Measurements from ENCODE around the gene EXOC6.

EXOC6 gene, protein sequence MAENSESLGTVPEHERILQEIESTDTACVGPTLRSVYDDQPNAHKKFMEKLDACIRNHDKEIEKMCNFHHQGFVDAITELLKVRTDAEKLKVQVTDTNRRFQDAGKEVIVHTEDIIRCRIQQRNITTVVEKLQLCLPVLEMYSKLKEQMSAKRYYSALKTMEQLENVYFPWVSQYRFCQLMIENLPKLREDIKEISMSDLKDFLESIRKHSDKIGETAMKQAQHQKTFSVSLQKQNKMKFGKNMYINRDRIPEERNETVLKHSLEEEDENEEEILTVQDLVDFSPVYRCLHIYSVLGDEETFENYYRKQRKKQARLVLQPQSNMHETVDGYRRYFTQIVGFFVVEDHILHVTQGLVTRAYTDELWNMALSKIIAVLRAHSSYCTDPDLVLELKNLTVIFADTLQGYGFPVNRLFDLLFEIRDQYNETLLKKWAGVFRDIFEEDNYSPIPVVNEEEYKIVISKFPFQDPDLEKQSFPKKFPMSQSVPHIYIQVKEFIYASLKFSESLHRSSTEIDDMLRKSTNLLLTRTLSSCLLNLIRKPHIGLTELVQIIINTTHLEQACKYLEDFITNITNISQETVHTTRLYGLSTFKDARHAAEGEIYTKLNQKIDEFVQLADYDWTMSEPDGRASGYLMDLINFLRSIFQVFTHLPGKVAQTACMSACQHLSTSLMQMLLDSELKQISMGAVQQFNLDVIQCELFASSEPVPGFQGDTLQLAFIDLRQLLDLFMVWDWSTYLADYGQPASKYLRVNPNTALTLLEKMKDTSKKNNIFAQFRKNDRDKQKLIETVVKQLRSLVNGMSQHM

DNA sequence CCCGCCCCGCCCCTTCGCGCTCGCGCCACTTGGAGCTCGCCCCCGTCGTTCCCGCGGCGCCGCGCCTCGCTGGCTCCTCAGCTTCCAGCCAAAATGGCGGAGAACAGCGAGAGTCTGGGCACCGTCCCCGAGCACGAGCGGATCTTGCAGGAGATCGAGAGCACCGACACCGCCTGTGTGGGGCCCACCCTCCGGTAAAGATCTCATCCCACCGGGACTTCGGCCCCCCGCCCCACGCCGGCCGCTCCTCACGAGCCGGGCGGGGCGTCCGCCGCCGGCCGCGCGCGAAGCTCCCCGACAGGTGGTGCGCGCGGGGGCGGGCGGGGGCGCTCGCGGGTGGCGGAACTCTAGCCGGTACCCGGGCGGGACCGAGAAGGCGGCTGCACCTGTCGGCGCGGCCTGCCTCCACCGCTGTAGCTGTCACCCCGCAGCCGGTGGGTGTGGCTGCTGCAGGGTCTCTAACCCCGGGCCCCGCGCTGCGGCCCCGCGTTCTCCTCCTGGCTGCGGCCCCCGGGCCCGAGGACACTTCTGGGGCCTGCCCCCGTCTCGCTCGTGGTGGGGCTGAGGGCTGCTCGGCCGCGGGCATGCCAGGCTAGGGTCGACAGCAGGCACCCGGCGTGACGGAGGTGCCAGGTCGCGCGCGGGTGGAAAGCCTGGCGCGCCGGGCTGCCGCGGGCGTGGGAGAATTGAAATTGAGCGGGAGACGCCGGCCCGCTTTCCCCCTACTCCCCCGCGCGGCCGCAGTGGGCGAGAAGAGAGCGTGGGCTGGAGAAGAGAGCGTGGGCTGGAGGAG, at the start of gene EXOC6:
Gene EXOC6 (plus strand): TSS at position 80 of the 793 bp plus-strand sequence. CDS start 14 bp downstream, at position 94.
- TF ChIP-seq, protein P1, sequence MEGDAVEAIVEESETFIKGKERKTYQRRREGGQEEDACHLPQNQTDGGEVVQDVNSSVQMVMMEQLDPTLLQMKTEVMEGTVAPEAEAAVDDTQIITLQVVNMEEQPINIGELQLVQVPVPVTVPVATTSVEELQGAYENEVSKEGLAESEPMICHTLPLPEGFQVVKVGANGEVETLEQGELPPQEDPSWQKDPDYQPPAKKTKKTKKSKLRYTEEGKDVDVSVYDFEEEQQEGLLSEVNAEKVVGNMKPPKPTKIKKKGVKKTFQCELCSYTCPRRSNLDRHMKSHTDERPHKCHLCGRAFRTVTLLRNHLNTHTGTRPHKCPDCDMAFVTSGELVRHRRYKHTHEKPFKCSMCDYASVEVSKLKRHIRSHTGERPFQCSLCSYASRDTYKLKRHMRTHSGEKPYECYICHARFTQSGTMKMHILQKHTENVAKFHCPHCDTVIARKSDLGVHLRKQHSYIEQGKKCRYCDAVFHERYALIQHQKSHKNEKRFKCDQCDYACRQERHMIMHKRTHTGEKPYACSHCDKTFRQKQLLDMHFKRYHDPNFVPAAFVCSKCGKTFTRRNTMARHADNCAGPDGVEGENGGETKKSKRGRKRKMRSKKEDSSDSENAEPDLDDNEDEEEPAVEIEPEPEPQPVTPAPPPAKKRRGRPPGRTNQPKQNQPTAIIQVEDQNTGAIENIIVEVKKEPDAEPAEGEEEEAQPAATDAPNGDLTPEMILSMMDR (conservative IDR thresholded peaks at IDR 0.05; ENCODE audit: low read depth): peak; percentile 20; the same call in 1 of the 2 replicates
- ChIA-PET CTCF (interaction anchor here (0.6 to 1.2 kb wide), 3 partner anchors 8 to 312 kb away, joined by 3 read pairs; no protein-coding TSS in a partner anchor), POLR2A (ENCODE audit: low non-redundant PET) (interaction anchor here (0.5 to 1.2 kb wide), 2 partner anchors 14 to 1787 kb away, joined by 3 to 4 read pairs; no protein-coding TSS in a partner anchor)
- peak within 1 kb of the TSS; percentile 55 for H3K27ac ChIP-seq
- DNase-seq (ENCODE audit: low spot score): peak; percentile 85

DNA sequence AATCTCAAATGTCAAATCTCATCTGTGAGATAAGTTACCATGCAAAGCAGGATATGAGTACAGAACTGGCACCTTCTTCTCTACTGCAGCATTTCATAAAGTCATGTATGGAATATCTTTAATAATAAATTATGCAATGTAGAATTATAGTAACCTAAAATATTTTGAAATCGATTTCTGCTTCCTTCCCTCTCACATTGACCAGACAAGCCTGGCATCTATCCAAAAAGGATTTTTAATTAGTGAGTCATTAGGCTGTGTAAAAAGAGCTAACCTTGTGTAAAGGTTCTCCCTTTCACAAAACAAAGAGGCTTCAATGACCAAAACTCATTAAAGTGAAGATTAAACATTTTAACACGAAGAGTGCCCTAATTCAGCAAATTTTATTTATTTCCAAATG, 48.8 kb upstream of the EXOC6 start:
- TF ChIP-seq, protein P1 (conservative IDR thresholded peaks at IDR 0.05; ENCODE audit: low read depth): no peak
- POLR2A ChIA-PET (ENCODE audit: low non-redundant PET): no interaction called here
- CTCF ChIA-PET: no interaction called here
- DNase-seq (ENCODE audit: low spot score): no peak
- H3K27ac ChIP-seq: no peak overlapping the region

DNA sequence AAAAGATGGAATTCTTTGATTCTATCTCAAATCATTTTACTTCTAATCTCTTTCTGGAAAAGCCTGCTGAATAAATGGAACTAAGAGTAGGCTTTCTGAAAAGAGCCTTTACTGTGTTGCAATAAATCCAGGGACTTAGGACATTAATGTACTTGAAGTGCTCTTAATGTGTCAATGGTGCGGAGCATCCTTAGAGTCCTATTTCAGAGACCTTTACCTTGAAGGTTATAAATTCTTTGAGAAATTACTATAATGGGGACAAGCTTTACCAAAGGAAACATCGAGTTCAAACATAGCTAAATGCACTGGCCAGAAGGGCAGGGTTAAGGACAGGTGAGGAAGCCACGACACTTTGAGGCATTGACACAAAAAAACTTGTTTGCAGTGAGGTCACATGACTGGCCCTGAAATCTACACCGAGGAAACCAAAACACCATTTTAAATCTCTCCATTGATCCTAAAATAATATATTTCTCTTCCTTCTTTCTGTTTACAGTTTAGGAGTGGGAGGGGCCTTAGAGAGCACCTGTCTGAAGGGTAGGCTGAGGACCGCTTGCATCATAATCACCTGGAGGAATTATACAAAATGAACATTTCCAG, 48.1 kb upstream of the EXOC6 start:
- ChIA-PET CTCF (no interaction called here), POLR2A (ENCODE audit: low non-redundant PET) (no interaction called here)
- DNase-seq (ENCODE audit: low spot score): no peak
- H3K27ac ChIP-seq: no peak overlapping the region
- TF ChIP-seq, protein P1 (conservative IDR thresholded peaks at IDR 0.05; ENCODE audit: low read depth): no peak

DNA sequence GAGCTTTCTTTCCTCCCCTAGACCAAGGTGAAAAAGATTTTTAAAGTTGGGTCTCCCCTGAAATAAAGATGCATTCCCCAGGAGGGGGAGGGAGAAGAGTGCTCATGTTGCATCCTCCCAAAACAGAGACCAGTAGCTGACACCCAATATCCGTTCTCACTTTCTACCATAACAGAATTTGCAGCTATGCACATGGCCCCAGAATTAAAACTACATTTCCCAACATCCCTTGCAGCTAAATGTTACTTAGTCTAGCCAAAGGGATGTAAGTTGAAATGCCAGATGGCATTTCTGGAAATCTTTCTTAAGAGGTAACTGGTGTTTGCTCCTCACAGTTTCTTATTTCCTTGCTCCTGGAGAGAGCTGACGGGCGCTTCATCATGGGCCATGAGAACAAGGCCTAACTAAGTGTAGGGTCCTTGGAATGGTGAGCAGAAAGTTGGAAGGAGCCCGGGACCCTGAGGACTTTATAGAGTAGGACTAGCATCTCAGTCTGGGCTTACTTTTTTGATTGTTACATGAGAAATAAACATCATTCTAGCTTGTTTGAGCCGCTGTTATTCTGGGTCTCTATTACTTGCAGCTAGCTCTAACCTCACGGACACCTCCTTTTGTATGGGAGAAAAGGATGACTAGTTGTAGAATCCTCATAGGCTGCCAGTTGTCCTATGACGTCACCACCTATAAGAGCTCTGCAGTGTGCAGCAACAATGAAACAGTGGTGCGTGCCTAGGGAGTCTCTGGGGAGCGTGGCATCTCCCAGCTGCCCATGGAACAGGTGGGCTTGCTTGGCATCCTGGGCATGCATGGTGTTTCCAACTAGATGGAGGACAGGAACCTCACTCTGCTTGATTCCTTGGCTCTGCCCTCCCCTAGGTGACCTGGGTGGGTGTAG, 46.1 kb upstream of the EXOC6 start:
- TF ChIP-seq, protein P1 (conservative IDR thresholded peaks at IDR 0.05; ENCODE audit: low read depth): no peak
- ChIA-PET CTCF (interaction anchor here (0.6 to 0.7 kb wide), 3 partner anchors 13 to 1504 kb away, joined by 3 read pairs; no protein-coding TSS in a partner anchor), POLR2A (ENCODE audit: low non-redundant PET) (interaction anchor here (0.5 kb wide), 1 partner anchor 9 kb away, joined by 3 read pairs; no protein-coding TSS in a partner anchor)
- DNase-seq (ENCODE audit: low spot score): no peak
- no peak overlapping the region for H3K27ac ChIP-seq

DNA sequence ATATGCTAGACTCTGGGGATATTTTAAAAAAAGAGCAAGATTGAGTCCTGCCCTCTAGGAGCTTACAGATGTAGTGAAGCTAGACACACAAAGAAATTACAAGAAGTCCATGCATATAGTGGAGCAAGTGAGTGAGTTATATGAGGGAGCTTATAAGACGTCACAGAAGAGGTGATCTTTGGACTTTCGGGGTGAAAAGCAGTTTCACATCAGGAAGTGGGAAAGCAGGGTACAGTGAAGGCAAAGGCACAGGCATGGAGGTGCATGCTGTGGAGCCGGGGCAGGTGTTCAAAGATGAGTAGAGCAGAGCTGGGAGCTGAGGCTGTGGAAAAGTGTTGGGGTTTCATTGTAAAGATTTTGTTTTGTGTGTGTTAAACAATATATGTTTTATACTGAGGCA, 38.5 kb upstream of the EXOC6 start:
- ChIA-PET POLR2A (ENCODE audit: low non-redundant PET) (no interaction called here), CTCF (interaction anchor here (0.6 kb wide), 2 partner anchors 75 to 128 kb away, joined by 3 to 7 read pairs; no protein-coding TSS in a partner anchor)
- no peak for DNase-seq (ENCODE audit: low spot score)
- TF ChIP-seq, protein P1 (conservative IDR thresholded peaks at IDR 0.05; ENCODE audit: low read depth): no peak
- H3K27ac ChIP-seq: no peak overlapping the region

Data from RWPE1 (cell line).